Right atrium auricular region (tissue), 2 donors: ENCODE measurements around the gene CDK5RAP2. TPM values are rescaled to one million over a fixed set of nuclear protein-coding genes. Genes with fewer than 3 reads are reported as not detected.

ENCODE experiments used
- DNase-seq: peaks from one replicate; pipeline ENCODE4 v3.0.0-alpha.2; 2019; ENCODE audit warnings: low spot score
- H3K27ac ChIP-seq, 2 donors: fragments of 200-600 bp; sonication (generic); 1 replicate in 1 of 2; 2 replicates in 1 of 2; pipeline ENCODE4 v1.5.1; 2016 to 2019
- H3K27me3 ChIP-seq, 2 donors: fragments of 200-600 bp; sonication (generic); one replicate each; pipeline versions ENCODE4 v1.5.1 to v1.6.0; 2017 to 2019
- H3K36me3 ChIP-seq: fragments of 200-600 bp; sonication (generic); one replicate; pipeline ENCODE4 v1.5.1; 2016
- H3K4me1 ChIP-seq, 2 donors: fragments of 200-600 bp; sonication (generic); one replicate each; pipeline versions ENCODE4 v1.5.1 to v1.6.0; 2017 to 2019
- H3K4me3 ChIP-seq, 2 donors: fragments of 200-600 bp; sonication (generic); 1 replicate in 1 of 2; 2 replicates in 1 of 2; pipeline ENCODE4 v1.5.1; 2017 to 2019; ENCODE audit warnings: mild to moderate bottlenecking in 1 of 2, moderate library complexity in 1 of 2
- H3K9me3 ChIP-seq, 2 donors: fragments of 200-600 bp; sonication (generic); one replicate each; pipeline ENCODE4 v1.5.1; 2019
- CTCF ChIP-seq, 2 donors: fragments of 200-600 bp; sonication (generic); IDR thresholded peaks; one replicate each; pipeline ENCODE4 v1.5.1; 2019; ENCODE audit warnings: antibody characterized with exemption in 2 of 2
- total RNA-seq, 2 donors: library from RNA; depleted of rRNA; stranded (reverse); fragments of >200 nt; gene quantifications; one replicate each; pipeline ENCODE4 v1.1.0, GENCODE V29; 2016

The CDK5RAP2 gene
- total RNA-seq, 2 donors from 2014 or later = 36.7 to 40.4 TPM

GRCh38 chr9:120389300-120389699 is 190.7 kb downstream of the CDK5RAP2 start:
- H3K4me3 ChIP-seq = no peak overlapping the region
- peak overlapping the region; percentile 55 to 58 for H3K27ac ChIP-seq
- no peaks in the 10 kb centered on the region for H3K27me3 ChIP-seq
- H3K36me3 ChIP-seq = peaks cover 55% of the 10 kb centered on the region
- peaks cover 0 to 12% of the 10 kb centered on the region in 2 donors for H3K4me1 ChIP-seq
- H3K9me3 ChIP-seq = no peaks in the 10 kb centered on the region
- no peak for TF ChIP-seq CTCF (IDR thresholded peaks at IDR 0.05)
- no peak for DNase-seq

- Histone ChIP-seq H3K27me3 (no peaks in the 10 kb centered on the region), H3K27ac (peak overlapping the region; percentile 55 to 58), H3K36me3 (peaks cover 44% of the 10 kb centered on the region), H3K4me1 (peaks cover 0 to 12% of the 10 kb centered on the region in 2 donors), H3K4me3 (no peak overlapping the region), H3K9me3 (no peaks in the 10 kb centered on the region)
- TF ChIP-seq CTCF (IDR thresholded peaks at IDR 0.05) = no peak
- DNase-seq = no peak
Measured at GRCh38 chr9:120388003-120388855, 191.7 kb downstream of the CDK5RAP2 start.

GRCh38 chr9:120387257-120388002 is 192.5 kb downstream of the CDK5RAP2 start:
- H3K4me3 ChIP-seq = no peak overlapping the region
- no peaks in the 10 kb centered on the region for H3K9me3 ChIP-seq
- no peak for TF ChIP-seq CTCF (IDR thresholded peaks at IDR 0.05)
- H3K4me1 ChIP-seq = peaks cover 0 to 12% of the 10 kb centered on the region in 2 donors
- no peaks in the 10 kb centered on the region for H3K27me3 ChIP-seq
- H3K27ac ChIP-seq = peak overlapping the region; percentile 55 to 58
- H3K36me3 ChIP-seq = peaks cover 36% of the 10 kb centered on the region
- DNase-seq = no peak

- Histone ChIP-seq H3K27ac (no peak overlapping the region), H3K4me3 (no peak overlapping the region), H3K4me1 (peaks cover 0 to 12% of the 10 kb centered on the region in 2 donors), H3K36me3 (peaks cover 27% of the 10 kb centered on the region), H3K9me3 (no peaks in the 10 kb centered on the region), H3K27me3 (no peaks in the 10 kb centered on the region)
- TF ChIP-seq CTCF (IDR thresholded peaks at IDR 0.05) = no peak
- DNase-seq = no peak
Measured at GRCh38 chr9:120386390-120387131, 193.4 kb downstream of the CDK5RAP2 start.

- peaks cover 0 to 12% of the 10 kb centered on the region in 2 donors for H3K4me1 ChIP-seq
Measured at GRCh38 chr9:120385606-120386389, 194.2 kb downstream of the CDK5RAP2 start.

More at GRCh38 chr9:120385606-120386389, 194.2 kb downstream of the CDK5RAP2 start:
- no peaks in the 10 kb centered on the region for H3K27me3 ChIP-seq
- no peak overlapping the region for H3K27ac ChIP-seq
- no peaks in the 10 kb centered on the region for H3K9me3 ChIP-seq
- no peak for TF ChIP-seq CTCF (IDR thresholded peaks at IDR 0.05)
- no peak overlapping the region for H3K4me3 ChIP-seq
- DNase-seq = no peak
- peaks cover 20% of the 10 kb centered on the region for H3K36me3 ChIP-seq
